T follicular helper cell (primary cell): Measurements from ENCODE around the gene S100B.

Source experiments
- DNase-seq: peaks from one replicate; pipeline ENCODE4 v3.0.0-alpha.2; 2020; ENCODE audit warnings: low read depth

S100B gene

GRCh38 chr21:46627726-46628125 is 22.8 kb upstream of the S100B start:
- DNase-seq: no peak

GRCh38 chr21:46626975-46627501 is 22.2 kb upstream of the S100B start:
- no peak for DNase-seq

DNA sequence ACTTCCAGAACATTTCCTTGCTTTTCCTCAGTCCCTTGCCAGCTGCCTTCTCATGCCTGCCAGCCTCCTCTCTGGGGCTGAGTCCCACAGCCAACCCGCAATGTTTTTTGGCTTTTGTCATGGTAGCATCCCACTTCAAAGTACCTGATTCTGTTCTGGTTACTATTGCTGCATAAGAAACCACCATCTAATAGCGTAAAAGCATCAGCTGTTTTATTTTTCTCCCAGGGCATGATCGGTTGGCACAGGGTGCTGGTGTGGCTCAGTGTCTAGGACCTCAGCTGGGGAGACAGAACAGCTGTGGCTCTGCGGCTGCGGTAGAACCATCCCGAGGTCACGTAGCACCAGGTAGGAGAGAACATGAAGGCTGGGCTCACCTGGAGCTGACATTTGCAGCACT is 21.7 kb upstream of the S100B start:
- DNase-seq: no peak

DNA sequence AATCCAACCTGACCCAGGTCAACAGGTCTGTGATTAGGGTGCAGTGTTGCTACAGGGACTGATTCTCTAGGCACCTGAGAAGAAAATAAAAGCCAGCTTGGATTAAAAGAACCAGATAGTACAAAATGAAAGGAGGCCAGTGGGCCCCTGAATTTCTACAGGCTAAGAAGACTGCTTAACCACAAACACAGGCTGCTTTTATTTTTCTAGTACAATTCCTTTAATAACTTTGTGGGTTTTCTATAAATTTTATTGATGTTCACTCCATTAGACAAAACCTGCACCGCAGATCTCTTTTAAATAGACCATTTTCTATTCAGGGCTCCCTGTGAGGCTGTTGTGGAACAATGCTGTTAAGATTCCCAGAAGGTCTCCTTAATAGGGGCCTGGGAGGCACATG is 20.9 kb upstream of the S100B start:
- no peak for DNase-seq

GRCh38 chr21:46624050-46624449 is 19.2 kb upstream of the S100B start:
- DNase-seq: no peak

DNA sequence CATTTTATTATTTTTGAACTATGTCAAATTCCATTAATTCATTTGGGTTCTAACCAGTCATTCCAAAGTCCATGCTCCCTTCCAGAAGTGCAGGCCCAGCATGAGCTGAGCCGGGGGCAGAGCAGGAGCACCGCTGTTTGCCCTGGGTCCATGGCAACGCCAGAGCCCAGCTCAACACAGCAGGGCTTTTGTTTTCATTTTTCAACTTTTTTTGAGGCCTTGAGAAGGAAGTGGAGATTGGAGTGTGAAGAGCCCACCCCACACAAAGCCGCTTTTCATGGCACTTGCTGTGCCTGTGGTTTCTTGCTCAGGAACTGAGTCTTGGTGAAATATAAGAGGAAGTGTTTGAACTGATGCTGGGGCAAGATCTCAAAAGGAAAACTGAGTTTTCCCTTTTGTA is 17.3 kb upstream of the S100B start:
- no peak for DNase-seq

- DNase-seq: no peak
Observed at GRCh38 chr21:46621457-46622182, 16.7 kb upstream of the S100B start.

DNA sequence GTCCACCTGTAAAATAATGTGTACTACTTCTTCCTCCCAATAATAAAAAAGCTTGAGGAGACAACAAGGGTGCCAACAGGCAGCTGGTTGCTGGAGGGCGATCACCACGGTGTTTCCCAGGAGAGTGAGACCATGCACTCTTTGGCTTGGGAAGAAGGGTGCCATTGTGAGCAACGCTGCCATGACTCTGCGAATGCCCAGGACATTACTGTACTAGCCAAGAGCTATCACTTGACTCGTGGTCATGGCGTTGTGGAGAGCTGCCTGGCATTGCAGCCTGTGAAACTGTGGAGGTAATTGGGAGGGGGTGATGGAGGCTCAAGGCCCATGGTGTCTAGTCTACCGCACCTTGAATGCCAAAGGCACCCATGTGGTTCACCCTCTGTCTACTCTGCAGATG is 16.0 kb upstream of the S100B start:
- DNase-seq: no peak

DNA sequence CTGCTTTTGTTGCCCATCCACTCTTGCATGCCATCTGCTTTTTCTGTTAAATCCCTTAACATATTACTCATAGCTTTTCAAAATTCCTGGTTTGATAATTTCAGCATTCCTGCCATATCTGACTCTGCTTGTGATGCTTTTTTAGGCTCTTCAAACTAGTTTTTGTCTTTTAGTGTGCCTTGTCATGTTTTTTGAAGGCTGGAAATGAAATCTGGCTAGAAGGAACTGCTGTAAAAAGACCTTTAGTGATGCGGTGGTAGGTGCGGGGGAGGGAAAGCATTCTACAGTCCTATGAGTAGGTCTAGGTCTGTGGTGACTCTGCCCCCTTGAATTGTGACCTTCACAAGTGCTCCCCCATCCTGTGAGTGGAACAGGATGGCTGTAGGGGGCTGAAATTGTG is 15.0 kb upstream of the S100B start:
- DNase-seq: no peak

DNA sequence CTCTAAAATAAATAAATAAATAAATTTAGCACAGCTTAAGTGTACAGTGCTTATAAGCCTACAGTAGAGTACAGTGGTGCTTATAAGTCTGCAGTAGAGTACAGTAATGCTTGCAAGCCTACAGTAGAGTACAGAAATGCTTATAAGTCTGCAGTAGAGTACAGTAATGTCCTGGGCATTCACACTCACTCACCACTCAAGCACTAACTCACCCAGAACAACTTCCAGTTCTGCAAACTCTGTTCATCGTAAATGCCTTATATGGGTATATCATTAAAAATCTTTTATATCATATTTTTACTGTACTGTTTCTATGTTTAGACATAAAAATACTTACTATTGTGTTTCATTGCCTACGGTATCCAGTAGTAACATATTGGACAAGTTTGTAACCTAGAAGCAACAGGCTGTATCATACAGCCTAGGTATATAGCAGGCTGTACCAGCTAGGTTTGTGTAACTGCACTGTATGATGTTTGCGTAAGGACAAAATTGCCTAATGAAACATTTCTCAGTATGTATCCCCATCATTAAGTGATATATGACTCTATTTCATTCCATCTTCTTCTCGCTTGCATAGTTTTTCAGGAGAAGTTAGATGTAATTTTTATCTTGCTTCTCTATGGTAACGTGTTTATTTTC is 14.0 kb upstream of the S100B start:
- no peak for DNase-seq

- DNase-seq: no peak
Observed at GRCh38 chr21:46617267-46618051, 12.6 kb upstream of the S100B start.

GRCh38 chr21:46616656-46617055 is 11.8 kb upstream of the S100B start:
- no peak for DNase-seq

- no peak for DNase-seq
Observed at GRCh38 chr21:46616050-46616449, 11.2 kb upstream of the S100B start.

DNA sequence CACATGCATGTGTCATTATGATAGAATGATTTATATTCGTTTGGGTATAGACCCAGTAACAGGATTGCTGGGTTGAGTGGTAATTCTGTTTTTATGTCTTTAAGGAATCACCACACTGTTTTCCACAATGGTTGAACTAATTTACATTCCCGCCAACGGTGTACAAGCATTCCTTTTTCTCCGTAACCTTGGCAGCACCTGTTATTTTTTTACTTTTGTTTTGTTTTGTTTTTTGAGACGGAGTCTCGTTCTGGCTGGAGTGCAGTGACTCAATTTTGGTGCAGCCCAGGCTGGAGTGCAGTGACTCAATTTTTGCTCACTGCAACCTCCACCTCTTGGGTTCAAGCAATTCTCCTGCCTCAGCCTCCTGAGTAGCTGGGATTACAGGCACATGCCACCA is 8.5 kb upstream of the S100B start:
- no peak for DNase-seq

DNA sequence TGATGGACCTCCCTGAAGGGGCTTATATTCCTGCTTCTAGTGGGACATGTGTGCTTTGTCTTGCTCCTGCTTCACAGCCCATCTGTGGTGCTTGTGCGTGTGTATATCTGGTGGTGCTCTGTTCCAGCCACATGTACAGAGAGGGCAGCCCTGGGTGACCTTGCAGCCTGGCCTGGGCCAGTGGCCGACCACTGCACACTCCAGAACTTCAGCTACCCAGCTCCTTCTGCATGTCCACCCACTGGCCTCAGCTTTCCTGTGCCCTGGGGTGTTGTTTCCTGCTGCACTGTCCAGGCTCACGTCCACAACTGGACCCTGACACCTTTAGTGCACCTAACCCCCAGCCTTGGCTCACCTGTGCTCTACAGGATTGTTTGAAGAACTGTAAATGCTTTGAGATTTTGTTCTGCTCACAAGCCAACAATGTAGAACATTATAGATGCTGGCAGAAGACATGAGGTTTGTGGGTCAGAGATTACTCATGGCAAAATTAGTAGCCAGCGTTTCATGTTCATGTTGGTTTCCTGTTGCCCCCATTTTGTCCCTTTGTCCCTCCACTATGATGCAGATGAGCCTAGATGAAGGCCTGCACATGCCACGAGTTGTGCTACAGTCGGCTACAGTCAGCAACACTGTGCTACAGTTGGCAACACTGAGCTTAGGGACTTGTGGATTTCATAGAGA is 5.3 kb upstream of the S100B start:
- DNase-seq: no peak

DNA sequence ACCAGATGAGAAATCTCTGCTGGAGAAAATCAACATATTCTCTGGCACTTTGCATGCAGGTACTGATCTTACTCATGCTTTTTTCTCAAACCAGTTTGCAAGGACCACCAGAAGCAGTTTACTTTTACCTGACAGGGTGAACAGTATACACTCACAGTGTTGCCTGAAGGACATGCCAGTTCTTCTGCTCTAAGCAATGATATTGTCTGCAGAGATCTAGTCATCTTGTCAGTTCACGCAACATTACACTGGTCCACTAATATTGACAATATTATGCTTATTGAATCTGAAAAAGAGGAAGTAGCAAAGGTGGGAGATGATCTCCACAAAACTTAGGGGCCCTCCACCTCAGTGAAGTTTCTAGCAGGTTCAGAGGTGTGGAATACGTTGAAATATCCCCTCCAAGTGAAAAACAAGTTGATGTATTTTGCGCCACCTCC is 3.8 kb upstream of the S100B start:
- DNase-seq: no peak

DNA sequence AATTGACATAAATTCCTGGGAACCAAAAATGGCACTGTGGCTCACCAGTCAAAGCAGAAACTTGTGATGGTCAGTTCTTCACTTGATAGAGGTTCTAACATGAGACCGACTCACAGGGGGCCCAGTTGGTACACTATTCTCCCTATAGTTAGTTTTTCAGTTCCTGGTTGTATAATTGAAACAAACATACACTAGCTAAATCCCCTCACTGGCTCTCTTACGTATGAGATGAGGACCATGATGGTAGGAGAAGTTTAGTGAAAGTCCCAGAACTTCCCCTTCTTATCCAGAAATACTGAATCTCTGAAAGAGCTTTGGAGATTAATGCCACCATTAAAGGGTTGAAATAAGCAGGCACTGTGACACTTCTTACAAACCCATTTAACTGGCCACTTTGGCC is 2.8 kb upstream of the S100B start:
- DNase-seq: no peak

- no peak for DNase-seq
Observed at GRCh38 chr21:46606427-46606813, 1.5 kb upstream of the S100B start.

GRCh38 chr21:46605767-46606426 is 1.0 kb upstream of the S100B start:
- DNase-seq: no peak

- no peak for DNase-seq
Observed at GRCh38 chr21:46604329-46604974, 430 bp downstream of the S100B start.

DNA sequence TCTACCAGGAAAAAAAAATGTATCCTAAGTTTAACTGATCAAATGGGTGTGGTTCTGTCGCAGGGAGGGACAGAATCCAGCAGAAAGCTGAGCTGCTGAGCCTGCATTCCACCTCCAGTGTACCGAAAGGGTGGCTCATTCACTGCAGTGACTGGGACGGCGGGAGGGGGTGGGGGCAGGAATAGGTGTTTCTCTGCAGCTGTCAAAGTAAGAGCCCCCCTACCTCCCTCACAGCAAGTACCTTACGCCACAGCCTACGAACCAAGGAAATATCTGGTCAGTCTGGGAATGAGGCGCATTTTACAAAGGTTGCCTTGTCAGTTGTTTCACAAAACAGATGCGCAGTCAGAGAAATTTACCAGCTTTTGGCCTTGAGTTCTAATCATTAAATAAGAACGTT is 1.7 kb downstream of the S100B start:
- no peak for DNase-seq
